HepG2 (cell line): ENCODE results near the gene PGAP3.

Experiments
- ARNT ChIP-seq: fragments of 450-650 bp; IDR thresholded peaks from 2 replicates; pipeline ENCODE4 v1.6.1; 2017
- BRCA1 ChIP-seq: sonication (generic); formaldehyde crosslinking; IDR thresholded peaks from 2 replicates; pipeline ENCODE4 v1.4.0; 2020; ENCODE audit warnings: missing genetic modification reagents
- KDM2A ChIP-seq: sonication (generic); formaldehyde crosslinking; IDR thresholded peaks from 2 replicates; pipeline ENCODE4 v1.4.0; 2020; ENCODE audit warnings: low read depth, missing genetic modification reagents, borderline replicate concordance
- MXD4 ChIP-seq: IDR thresholded peaks from 2 replicates; pipeline ENCODE4 v1.6.1; 2016; ENCODE audit warnings: mild to moderate bottlenecking, missing biosample characterization, missing genetic modification reagents
- NKX3-1 ChIP-seq: sonication (generic); formaldehyde crosslinking; IDR thresholded peaks from 2 replicates; pipeline ENCODE4 v1.5.0; 2020; ENCODE audit warnings: missing genetic modification reagents
- POLR2A ChIP-seq, 2 experiments: IDR thresholded peaks; 2 replicates each; pipeline ENCODE4 v1.6.1; 2011; ENCODE audit warnings: low read depth in 2 of 2, low read length in 2 of 2, mild to moderate bottlenecking in 1 of 2, moderate library complexity in 1 of 2; ENCODE audit not compliant: insufficient read depth in 1 of 2
- RARG ChIP-seq: sonication (generic); formaldehyde crosslinking; IDR thresholded peaks from 2 replicates; pipeline ENCODE4 v1.4.0; 2020; ENCODE audit warnings: low read depth, mild to moderate bottlenecking, missing genetic modification reagents
- RFX1 ChIP-seq: fragments of 450-650 bp; IDR thresholded peaks from 2 replicates; pipeline ENCODE4 v1.6.1; 2017
- ZNF512 ChIP-seq: sonication (generic); formaldehyde crosslinking; IDR thresholded peaks from 2 replicates; pipeline ENCODE4 v1.4.0; 2020; ENCODE audit warnings: mild to moderate bottlenecking, missing genetic modification reagents
- ZNF577 ChIP-seq: sonication (generic); formaldehyde crosslinking; IDR thresholded peaks from 2 replicates; pipeline ENCODE4 v1.4.0; 2020; ENCODE audit warnings: mild to moderate bottlenecking, low read depth, missing genetic modification reagents, borderline replicate concordance
- TF ChIP-seq, protein P1 (sequence below): sonication (generic); formaldehyde crosslinking; IDR thresholded peaks from 2 replicates; pipeline ENCODE4 v1.5.0; 2020; ENCODE audit warnings: mild to moderate bottlenecking, missing genetic modification reagents, moderate library complexity
- TF ChIP-seq, protein P2 (sequence below): sonication (generic); formaldehyde crosslinking; IDR thresholded peaks from 2 replicates; pipeline ENCODE4 v1.8.1; 2023; ENCODE audit warnings: mild to moderate bottlenecking, missing genetic modification reagents, borderline replicate concordance

- no peak for TF ChIP-seq BRCA1
- no peak for TF ChIP-seq ZNF577 (CRISPR knock-in tag)
- no peak for TF ChIP-seq ZNF512 (CRISPR knock-in tag)
- no peak for TF ChIP-seq NKX3-1 (CRISPR knock-in tag)
- TF ChIP-seq ARNT, result no peak
- TF ChIP-seq, protein P1, sequence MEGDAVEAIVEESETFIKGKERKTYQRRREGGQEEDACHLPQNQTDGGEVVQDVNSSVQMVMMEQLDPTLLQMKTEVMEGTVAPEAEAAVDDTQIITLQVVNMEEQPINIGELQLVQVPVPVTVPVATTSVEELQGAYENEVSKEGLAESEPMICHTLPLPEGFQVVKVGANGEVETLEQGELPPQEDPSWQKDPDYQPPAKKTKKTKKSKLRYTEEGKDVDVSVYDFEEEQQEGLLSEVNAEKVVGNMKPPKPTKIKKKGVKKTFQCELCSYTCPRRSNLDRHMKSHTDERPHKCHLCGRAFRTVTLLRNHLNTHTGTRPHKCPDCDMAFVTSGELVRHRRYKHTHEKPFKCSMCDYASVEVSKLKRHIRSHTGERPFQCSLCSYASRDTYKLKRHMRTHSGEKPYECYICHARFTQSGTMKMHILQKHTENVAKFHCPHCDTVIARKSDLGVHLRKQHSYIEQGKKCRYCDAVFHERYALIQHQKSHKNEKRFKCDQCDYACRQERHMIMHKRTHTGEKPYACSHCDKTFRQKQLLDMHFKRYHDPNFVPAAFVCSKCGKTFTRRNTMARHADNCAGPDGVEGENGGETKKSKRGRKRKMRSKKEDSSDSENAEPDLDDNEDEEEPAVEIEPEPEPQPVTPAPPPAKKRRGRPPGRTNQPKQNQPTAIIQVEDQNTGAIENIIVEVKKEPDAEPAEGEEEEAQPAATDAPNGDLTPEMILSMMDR (CRISPR knock-in tag), result no peak
- no peak for TF ChIP-seq RFX1
- TF ChIP-seq, protein P2, sequence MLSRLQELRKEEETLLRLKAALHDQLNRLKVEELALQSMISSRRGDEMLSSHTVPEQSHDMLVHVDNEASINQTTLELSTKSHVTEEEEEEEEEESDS, result no peak
- TF ChIP-seq POLR2A (IDR thresholded peaks at IDR 0.05; ENCODE audit: insufficient read depth in 1 of 2, low read depth in 2 of 2, low read length in 2 of 2), result no peak
- TF ChIP-seq RARG (CRISPR knock-in tag), result no peak
- TF ChIP-seq KDM2A (CRISPR knock-in tag), result no peak
- TF ChIP-seq MXD4, result no peak
Observed at GRCh38 chr17:39703913-39704312, 16.1 kb upstream of the PGAP3 start.
